Lower lobe of right lung (tissue), 2 donors: Measurements from ENCODE around the gene PLEKHH3. TPM values are rescaled to one million over a fixed set of nuclear protein-coding genes. Genes with fewer than 3 reads are reported as not detected.
"Not testable (repeated sequence)": the region's sequence is repeated elsewhere in the genome, so short reads cannot be mapped to it uniquely, and the experiment has no call there.

Source experiments
- ATAC-seq, 2 donors: fragments of 200-7000 bp; cut with Tn5 transposase; one replicate each; pipeline ENCODE4 v1.9.1; 2020 to 2022; ENCODE audit warnings: mild to moderate bottlenecking in 2 of 2, moderate library complexity in 2 of 2
- DNase-seq: peaks from one replicate; pipeline ENCODE4 v3.0.0-alpha.2; 2020
- H3K27ac ChIP-seq: fragments of 200-600 bp; one replicate; pipeline ENCODE4 v1.8.0; 2022
- H3K27me3 ChIP-seq: fragments of 200-600 bp; one replicate; pipeline ENCODE4 v1.8.0; 2022; ENCODE audit warnings: low read depth
- H3K36me3 ChIP-seq: fragments of 200-600 bp; one replicate; pipeline ENCODE4 v1.8.0; 2022; ENCODE audit warnings: mild to moderate bottlenecking
- H3K4me1 ChIP-seq: fragments of 200-600 bp; one replicate; pipeline ENCODE4 v1.8.0; 2022
- H3K4me3 ChIP-seq: fragments of 200-600 bp; one replicate; pipeline ENCODE4 v1.8.0; 2022; ENCODE audit warnings: mild to moderate bottlenecking
- H3K9me3 ChIP-seq: fragments of 200-600 bp; one replicate; pipeline ENCODE4 v1.8.0; 2022
- intact Hi-C: fragments of 100-400 bp; cut with DNase I; formaldehyde crosslinking; loops from one replicate; pipeline ENCODE4 v1.11.0; 2022
- microRNA-seq: library from miRNA; unstranded; fragments of <30 nt; microRNA quantifications from one replicate; pipeline ENCODE4 v1.2.0, GENCODE V29; 2020; ENCODE audit warnings: borderline number of aligned reads
- total RNA-seq: library from RNA; stranded (reverse); fragmentation: NEBNext Ultra II Directional; extraction: Animal tissue kit (Norgen Biotek cat#: 25700); gene quantifications from one replicate; pipeline ENCODE4 v1.2.1, GENCODE V29; 2021
- TF ChIP-seq, protein P1 (sequence below): fragments of 200-600 bp; IDR thresholded peaks from one replicate; pipeline ENCODE4 v1.8.0; 2022; ENCODE audit warnings: antibody characterized with exemption, mild to moderate bottlenecking
- donor health status: DM: no; HTN: yes; CAD: no; lungs with severe emphysema.

PLEKHH3 gene
- total RNA-seq, 1 donor from 2014 or later, result 18.3 TPM

DNA sequence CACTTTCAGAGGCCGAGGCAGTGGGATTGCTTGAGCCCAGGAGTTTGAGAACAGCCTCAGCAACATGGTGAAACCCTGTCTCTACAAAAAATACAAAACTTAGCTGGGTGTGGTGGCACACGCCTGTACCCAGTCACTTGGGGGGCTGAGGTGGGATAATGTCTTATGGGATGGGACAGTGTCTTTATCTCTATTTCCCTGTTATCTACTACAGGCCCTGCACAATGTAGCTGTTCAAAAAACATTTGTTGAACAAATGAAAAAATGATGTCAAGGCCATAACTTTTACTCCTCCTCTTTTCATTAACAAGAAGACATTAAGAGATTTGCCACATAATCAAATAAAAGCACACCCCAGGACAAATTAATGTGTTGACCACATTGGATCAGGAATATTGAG lies 53.5 kb downstream of the PLEKHH3 start:
- Histone ChIP-seq H3K4me3 (no peak overlapping the region), H3K36me3 (no peaks in the 10 kb centered on the region), H3K27me3 (no peaks in the 10 kb centered on the region), H3K9me3 (no peaks in the 10 kb centered on the region), H3K4me1 (peaks cover 6% of the 10 kb centered on the region), H3K27ac (no peak overlapping the region)
- intact Hi-C loops, result no loop called here
- DNase-seq, result no peak
- no peak for ATAC-seq
- TF ChIP-seq, protein P1, sequence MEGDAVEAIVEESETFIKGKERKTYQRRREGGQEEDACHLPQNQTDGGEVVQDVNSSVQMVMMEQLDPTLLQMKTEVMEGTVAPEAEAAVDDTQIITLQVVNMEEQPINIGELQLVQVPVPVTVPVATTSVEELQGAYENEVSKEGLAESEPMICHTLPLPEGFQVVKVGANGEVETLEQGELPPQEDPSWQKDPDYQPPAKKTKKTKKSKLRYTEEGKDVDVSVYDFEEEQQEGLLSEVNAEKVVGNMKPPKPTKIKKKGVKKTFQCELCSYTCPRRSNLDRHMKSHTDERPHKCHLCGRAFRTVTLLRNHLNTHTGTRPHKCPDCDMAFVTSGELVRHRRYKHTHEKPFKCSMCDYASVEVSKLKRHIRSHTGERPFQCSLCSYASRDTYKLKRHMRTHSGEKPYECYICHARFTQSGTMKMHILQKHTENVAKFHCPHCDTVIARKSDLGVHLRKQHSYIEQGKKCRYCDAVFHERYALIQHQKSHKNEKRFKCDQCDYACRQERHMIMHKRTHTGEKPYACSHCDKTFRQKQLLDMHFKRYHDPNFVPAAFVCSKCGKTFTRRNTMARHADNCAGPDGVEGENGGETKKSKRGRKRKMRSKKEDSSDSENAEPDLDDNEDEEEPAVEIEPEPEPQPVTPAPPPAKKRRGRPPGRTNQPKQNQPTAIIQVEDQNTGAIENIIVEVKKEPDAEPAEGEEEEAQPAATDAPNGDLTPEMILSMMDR, result no peak

DNA sequence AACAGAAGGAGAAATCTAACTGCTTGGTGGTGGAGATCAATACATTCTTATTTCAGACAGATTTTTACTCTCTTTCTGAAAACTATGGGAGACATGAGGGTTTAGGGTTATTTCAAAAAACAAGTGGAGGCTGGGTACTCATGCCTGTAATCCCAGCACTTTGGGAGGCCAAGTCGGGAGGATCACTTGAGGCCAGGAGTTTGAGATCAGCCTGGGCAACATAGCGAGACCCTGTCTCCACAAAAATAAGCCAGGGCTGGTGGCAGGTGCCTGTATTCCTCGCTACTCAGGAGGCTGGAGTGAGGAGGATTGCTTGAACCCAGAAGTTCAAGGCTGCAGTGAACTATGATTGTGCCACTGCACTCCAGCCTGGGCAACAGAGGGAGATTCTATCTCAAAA lies 54.8 kb downstream of the PLEKHH3 start:
- H3K9me3 ChIP-seq, H3K4me3 ChIP-seq, H3K27me3 ChIP-seq, intact Hi-C loops, DNase-seq, ATAC-seq, H3K36me3 ChIP-seq, H3K27ac ChIP-seq: not testable (repeated sequence)
- peaks cover 12% of the 10 kb centered on the region for H3K4me1 ChIP-seq

DNA sequence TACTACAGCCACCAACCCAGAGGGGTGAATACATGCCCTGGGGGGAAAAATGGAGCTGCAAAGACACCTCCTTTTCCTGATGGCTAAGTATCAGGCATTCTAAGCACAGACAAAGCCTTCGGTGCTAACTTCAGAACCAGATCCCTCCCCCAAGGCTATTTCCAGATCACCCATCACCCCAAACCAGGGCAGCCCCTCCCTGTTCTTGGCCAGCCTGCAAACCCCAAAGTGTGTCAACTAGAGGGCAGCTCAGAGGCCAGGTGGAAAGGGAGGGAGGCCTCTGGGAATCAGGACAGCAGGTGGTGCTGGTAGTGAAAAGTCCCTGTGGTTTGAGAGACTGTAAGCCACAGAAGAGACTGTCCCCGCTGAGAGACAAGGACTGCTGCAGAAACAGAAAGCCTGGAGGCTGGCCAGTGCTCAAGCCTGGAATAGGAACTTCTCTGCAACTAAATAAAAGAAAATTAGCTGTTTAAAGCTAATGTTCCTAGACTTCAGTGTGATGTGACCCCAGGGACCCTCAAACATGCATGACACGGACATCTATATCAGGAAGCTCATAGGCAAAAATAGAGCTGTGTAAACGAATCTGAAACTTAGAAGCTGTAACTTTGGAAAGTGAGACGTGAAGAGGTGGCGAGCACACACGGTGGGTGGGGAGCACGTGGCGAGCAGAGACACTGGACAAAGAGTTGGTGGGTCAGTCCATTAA lies 58.2 kb downstream of the PLEKHH3 start:
- DNase-seq (peak; percentile 52), ATAC-seq (peak; percentile 76 to 77)
- H3K9me3 ChIP-seq, result no peaks in the 10 kb centered on the region
- H3K4me1 ChIP-seq, result peaks cover 12% of the 10 kb centered on the region
- TF ChIP-seq, protein P1, result no peak
- H3K27me3 ChIP-seq, result no peaks in the 10 kb centered on the region
- no peak overlapping the region for H3K4me3 ChIP-seq
- no peak overlapping the region for H3K27ac ChIP-seq
- H3K36me3 ChIP-seq, result peaks cover 26% of the 10 kb centered on the region
- intact Hi-C loops, result no loop called here

DNA sequence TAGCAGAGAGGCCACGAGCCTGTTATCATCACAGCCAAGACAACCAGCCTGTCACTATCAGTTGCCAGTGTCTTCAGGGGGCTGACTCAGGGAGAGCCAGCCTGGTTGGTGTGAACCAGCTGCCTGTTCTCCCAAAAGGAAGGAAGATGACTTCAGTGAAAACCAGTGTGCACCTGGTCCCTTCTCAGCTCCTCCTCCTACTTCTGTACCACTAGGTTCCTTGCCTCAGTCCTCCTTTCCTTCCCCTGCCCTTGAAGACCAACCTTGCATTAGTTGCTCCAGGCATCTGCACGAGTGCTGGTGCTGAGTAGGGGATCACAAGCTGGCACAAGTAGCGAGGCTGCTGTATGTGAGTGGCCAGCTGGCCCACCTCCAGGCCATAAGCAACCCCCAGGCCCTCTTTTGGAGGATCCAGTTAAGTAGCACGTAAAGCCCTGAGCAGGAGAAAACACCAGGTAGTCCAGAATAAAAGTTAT lies 58.8 kb downstream of the PLEKHH3 start:
- H3K4me1 ChIP-seq, result peaks cover 12% of the 10 kb centered on the region
- H3K36me3 ChIP-seq, result peaks cover 32% of the 10 kb centered on the region
- DNase-seq, result no peak

More for the DNA sequence above, 58.8 kb downstream of the PLEKHH3 start:
- TF ChIP-seq, protein P1, result no peak
- no peak for ATAC-seq
- H3K27me3 ChIP-seq, result no peaks in the 10 kb centered on the region
- H3K4me3 ChIP-seq, result no peak overlapping the region
- no peak overlapping the region for H3K27ac ChIP-seq
- H3K9me3 ChIP-seq, result no peaks in the 10 kb centered on the region
- intact Hi-C loops, result no loop called here

Small RNAs within 50 kb of the gene (microRNA-seq; reads per million reads assigned to microRNA genes)
- gene MIR6780A, result not detected

Other genes starting within 250 kb of the PLEKHH3 start
- gene ATP6V0A1, start 218.1 kb downstream of the PLEKHH3 start, total RNA-seq, result 107 TPM
- gene NAGLU, start 140.8 kb downstream of the PLEKHH3 start, total RNA-seq, result 39.1 TPM
- 2.2 TPM for gene HSD17B1, start 124.1 kb downstream of the PLEKHH3 start, total RNA-seq
- 65.8 TPM for gene COASY, start 114.8 kb downstream of the PLEKHH3 start, total RNA-seq
- 70.5 TPM for gene MLX, start 109.9 kb downstream of the PLEKHH3 start, total RNA-seq
- gene PSMC3IP, start 99.3 kb downstream of the PLEKHH3 start, total RNA-seq, result 4.8 TPM
- gene RETREG3, start 67.6 kb downstream of the PLEKHH3 start, total RNA-seq, result 70.7 TPM
- 30.3 TPM for gene TUBG1, start 67.3 kb downstream of the PLEKHH3 start, total RNA-seq
- gene TUBG2, start 17.7 kb downstream of the PLEKHH3 start, total RNA-seq, result 16.8 TPM
- gene CCR10, start 4.8 kb upstream of the PLEKHH3 start, total RNA-seq, result 1.4 TPM
- gene CNTNAP1, start 5.5 kb upstream of the PLEKHH3 start, total RNA-seq, result 9.0 TPM
- gene EZH1, start 68.0 kb upstream of the PLEKHH3 start, total RNA-seq, result 56.2 TPM
- gene RAMP2, start 84.2 kb upstream of the PLEKHH3 start, total RNA-seq, result 127 TPM
- gene VPS25, start 96.5 kb upstream of the PLEKHH3 start, total RNA-seq, result 42.1 TPM
- gene WNK4, start 103.6 kb upstream of the PLEKHH3 start, total RNA-seq, result 0.47 TPM
- gene COA3, start 121.7 kb upstream of the PLEKHH3 start, total RNA-seq, result 54.5 TPM
- 1.6 TPM for gene CNTD1, start 121.9 kb upstream of the PLEKHH3 start, total RNA-seq
- gene BECN1, start 147.3 kb upstream of the PLEKHH3 start, total RNA-seq, result 65.3 TPM
- gene PSME3, start 156.4 kb upstream of the PLEKHH3 start, total RNA-seq, result 81.6 TPM
- gene AOC2, start 167.6 kb upstream of the PLEKHH3 start, total RNA-seq, result 2.1 TPM
- 160 TPM for gene AOC3, start 174.2 kb upstream of the PLEKHH3 start, total RNA-seq
- gene G6PC1, start 223.8 kb upstream of the PLEKHH3 start, total RNA-seq, result not detected